ENCODE measurements around the gene KATNAL1.
"Not testable (repeated sequence)": the region's sequence is repeated elsewhere in the genome, so short reads cannot be mapped to it uniquely, and the experiment has no call there.

KATNAL1 gene

DNA sequence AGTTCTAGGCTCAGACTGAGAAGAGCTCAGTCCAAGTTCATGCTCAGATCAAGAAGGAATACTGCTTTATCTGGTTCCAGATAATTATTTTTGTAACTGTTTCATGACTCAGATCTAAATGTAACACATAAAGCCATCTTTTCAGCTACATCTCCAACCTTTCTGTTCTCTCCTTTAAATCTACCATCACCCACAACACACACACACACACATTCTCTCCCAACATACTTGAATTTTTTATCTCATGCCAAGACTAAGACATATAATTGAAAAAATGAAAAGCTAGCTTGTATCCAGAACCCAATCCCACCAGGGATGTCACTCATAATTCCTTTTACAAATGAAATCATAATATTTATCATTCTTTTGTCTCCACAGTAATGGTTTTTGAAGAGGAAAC lies 7.6 kb downstream of the KATNAL1 start:
- H3K4me3 ChIP-seq (ENCODE audit: low read depth, low read length): no peak overlapping the region
- TF ChIP-seq POLR2A (IDR thresholded peaks at IDR 0.05; ENCODE audit: extremely low read depth, insufficient read length) (no peak), MYC (IDR thresholded peaks at IDR 0.05; ENCODE audit: low read depth, low read length) (no peak)
- TF ChIP-seq, protein P1, sequence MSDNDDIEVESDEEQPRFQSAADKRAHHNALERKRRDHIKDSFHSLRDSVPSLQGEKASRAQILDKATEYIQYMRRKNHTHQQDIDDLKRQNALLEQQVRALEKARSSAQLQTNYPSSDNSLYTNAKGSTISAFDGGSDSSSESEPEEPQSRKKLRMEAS (IDR thresholded peaks at IDR 0.05; ENCODE audit: low read depth, low read length): no peak
- no peak for DNase-seq (ENCODE audit: low read depth)

DNA sequence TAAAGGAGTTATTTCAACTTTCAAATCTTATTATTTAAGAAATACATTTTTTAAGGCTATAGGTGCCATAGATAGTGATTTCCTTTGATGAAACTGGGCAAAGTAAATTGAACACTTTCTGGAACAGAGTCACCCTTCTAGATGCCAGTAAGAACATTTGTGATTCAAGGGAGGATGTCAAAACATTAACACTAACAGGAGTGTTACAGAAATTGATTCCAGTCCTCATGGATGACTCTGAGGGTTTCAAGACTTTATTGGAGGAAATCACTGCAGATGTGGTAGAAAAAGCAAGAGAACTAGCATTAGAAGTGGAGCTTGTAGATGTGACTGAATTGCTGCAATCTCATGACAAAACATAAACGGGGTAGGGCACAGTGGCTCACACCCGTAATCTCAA lies 12.2 kb downstream of the KATNAL1 start:
- TF ChIP-seq MYC (IDR thresholded peaks at IDR 0.05; ENCODE audit: low read depth, low read length): no peak
- TF ChIP-seq, protein P1 (IDR thresholded peaks at IDR 0.05; ENCODE audit: low read depth, low read length): no peak
- TF ChIP-seq POLR2A (IDR thresholded peaks at IDR 0.05; ENCODE audit: extremely low read depth, insufficient read length): no peak
- TF ChIP-seq, protein P2, sequence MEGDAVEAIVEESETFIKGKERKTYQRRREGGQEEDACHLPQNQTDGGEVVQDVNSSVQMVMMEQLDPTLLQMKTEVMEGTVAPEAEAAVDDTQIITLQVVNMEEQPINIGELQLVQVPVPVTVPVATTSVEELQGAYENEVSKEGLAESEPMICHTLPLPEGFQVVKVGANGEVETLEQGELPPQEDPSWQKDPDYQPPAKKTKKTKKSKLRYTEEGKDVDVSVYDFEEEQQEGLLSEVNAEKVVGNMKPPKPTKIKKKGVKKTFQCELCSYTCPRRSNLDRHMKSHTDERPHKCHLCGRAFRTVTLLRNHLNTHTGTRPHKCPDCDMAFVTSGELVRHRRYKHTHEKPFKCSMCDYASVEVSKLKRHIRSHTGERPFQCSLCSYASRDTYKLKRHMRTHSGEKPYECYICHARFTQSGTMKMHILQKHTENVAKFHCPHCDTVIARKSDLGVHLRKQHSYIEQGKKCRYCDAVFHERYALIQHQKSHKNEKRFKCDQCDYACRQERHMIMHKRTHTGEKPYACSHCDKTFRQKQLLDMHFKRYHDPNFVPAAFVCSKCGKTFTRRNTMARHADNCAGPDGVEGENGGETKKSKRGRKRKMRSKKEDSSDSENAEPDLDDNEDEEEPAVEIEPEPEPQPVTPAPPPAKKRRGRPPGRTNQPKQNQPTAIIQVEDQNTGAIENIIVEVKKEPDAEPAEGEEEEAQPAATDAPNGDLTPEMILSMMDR (IDR thresholded peaks at IDR 0.05; ENCODE audit: low read depth, low read length): no peak
- no peak overlapping the region for H3K4me3 ChIP-seq (ENCODE audit: low read depth, low read length)
- no peak for DNase-seq (ENCODE audit: low read depth)

DNA sequence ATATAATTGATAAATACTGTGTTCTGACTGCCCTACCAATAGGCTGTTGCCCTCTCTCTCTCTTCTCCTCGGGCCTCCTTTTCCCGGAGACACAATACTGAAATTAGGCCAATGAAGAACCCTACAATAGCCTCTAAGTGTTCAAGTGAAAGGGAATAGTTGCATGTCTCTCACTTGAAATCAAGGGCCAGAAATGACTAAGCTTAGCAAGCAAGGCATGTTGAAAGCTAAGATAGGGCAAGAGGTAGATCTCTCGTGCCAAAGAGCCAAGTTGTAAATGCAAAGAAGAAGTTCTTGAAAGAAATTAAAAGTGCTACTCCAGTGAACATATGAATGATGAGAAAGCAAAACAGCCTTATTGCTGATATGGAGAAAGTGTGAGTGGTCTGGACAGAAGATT lies 13.3 kb downstream of the KATNAL1 start:
- no peak for DNase-seq (ENCODE audit: low read depth)
- H3K4me3 ChIP-seq (ENCODE audit: low read depth, low read length): no peak overlapping the region
- TF ChIP-seq, protein P1 (IDR thresholded peaks at IDR 0.05; ENCODE audit: low read depth, low read length): no peak
- TF ChIP-seq, protein P2 (IDR thresholded peaks at IDR 0.05; ENCODE audit: low read depth, low read length): no peak
- TF ChIP-seq POLR2A (IDR thresholded peaks at IDR 0.05; ENCODE audit: extremely low read depth, insufficient read length): no peak
- no peak for TF ChIP-seq MYC (IDR thresholded peaks at IDR 0.05; ENCODE audit: low read depth, low read length)

DNA sequence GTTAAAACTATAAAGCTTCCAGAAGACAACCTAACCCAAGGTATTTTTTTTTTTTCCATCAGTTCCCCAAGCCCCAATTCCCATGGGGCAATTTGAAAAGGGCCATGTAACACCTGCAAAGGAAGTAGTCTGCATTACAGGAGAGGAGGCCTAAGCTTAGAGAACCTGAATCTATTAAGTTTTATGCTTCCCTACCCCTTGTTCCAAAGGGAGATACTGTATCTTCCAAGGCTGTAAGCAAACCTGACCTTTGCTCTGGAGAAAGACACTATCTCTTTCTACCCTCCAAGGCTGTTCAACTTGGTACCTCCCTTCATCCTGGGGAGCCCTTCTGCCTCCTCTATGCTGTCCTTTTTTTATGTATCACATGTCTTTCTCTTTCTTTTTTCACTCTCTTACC lies 15.0 kb downstream of the KATNAL1 start:
- no peak for DNase-seq (ENCODE audit: low read depth)
- TF ChIP-seq, protein P1 (IDR thresholded peaks at IDR 0.05; ENCODE audit: low read depth, low read length): no peak
- TF ChIP-seq, protein P2 (IDR thresholded peaks at IDR 0.05; ENCODE audit: low read depth, low read length): no peak
- TF ChIP-seq MYC (IDR thresholded peaks at IDR 0.05; ENCODE audit: low read depth, low read length) (no peak), POLR2A (IDR thresholded peaks at IDR 0.05; ENCODE audit: extremely low read depth, insufficient read length) (no peak)
- no peak overlapping the region for H3K4me3 ChIP-seq (ENCODE audit: low read depth, low read length)

DNA sequence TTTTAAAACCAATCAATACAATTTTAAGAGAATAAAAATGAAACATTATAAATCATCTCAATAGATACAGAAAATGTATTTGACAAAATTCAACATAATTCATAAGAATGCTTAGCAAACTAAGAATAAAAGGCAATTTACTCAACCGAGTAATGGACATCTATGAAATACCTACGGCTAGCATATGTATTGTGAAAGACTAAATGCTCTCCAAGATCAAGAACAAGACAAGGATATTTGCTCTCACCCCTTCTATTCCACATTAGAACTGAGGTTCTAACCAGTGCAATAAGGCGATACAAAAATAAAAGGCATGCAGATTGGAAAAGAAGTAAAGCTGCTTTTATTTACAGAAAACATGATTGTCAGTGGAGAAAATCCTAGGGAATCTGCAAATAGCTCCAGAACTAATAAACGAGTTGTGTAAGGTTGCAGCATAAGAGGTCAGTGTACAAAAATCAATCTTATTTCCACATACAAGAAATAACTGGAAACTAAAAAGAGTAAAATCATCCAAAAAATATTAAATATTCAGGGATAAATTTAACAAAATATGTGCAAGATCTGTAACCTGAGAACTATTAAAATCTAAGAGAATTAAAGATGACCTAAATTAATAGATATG lies 16.4 kb downstream of the KATNAL1 start:
- no peak overlapping the region for H3K4me3 ChIP-seq (ENCODE audit: low read depth, low read length)
- TF ChIP-seq, protein P2 (IDR thresholded peaks at IDR 0.05; ENCODE audit: low read depth, low read length): no peak
- TF ChIP-seq MYC (IDR thresholded peaks at IDR 0.05; ENCODE audit: low read depth, low read length) (no peak), POLR2A (IDR thresholded peaks at IDR 0.05; ENCODE audit: extremely low read depth, insufficient read length) (no peak)
- TF ChIP-seq, protein P1 (IDR thresholded peaks at IDR 0.05; ENCODE audit: low read depth, low read length): no peak
- DNase-seq (ENCODE audit: low read depth): no peak

DNA sequence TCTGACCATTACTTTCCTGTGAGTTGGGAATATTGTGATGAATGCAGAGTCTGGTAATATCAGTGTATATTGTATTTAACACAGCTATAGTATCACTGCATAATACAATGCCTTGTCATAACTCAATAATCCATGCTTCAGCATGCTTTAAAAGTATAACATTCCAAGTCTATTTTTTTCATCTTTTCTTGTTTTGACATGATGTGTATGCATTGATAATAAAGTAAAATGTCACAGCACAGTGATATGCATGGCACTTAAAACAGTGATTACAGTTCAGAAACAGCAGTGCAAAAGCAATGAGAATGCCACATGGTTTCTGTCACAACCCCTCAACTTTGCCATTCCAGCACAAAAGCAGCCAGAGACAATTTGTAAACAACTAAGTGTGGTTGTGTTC lies 17.8 kb downstream of the KATNAL1 start:
- TF ChIP-seq, protein P2 (IDR thresholded peaks at IDR 0.05; ENCODE audit: low read depth, low read length): no peak
- TF ChIP-seq, protein P1 (IDR thresholded peaks at IDR 0.05; ENCODE audit: low read depth, low read length): no peak
- no peak for DNase-seq (ENCODE audit: low read depth)

DNA sequence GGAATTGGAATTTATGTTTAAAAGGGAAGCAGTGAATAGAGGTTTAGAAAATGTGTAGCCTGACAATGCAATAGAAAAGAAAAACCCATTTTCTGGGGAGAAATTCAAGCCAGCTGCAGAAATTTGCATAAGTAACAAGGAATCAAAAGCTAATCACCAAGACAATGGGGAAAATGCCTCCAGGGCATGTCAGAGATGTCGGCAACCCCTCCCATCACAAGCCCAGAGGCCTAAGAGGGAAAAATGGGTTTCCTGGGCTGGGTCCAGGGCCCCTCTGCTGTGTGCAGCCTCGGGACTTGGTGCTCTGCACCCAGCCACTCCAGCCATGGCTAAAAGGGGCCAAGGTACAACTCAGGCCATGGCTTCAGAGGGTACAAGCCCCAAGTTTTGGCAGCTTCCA lies 21.3 kb downstream of the KATNAL1 start:
- not testable (repeated sequence) for H3K4me3 ChIP-seq (ENCODE audit: low read depth, low read length); DNase-seq (ENCODE audit: low read depth)

More for the DNA sequence above, 17.8 kb downstream of the KATNAL1 start:
- H3K4me3 ChIP-seq (ENCODE audit: low read depth, low read length): no peak overlapping the region
